SJCRH30 (cell line): ENCODE data around the gene FAM200C. TPM values are rescaled to one million over a fixed set of nuclear protein-coding genes. Genes with fewer than 3 reads are reported as not detected.

ENCODE experiments used
- DNase-seq, 2 experiments: peaks; one replicate each; pipeline ENCODE4 v3.0.0-alpha.2; 2015 to 2020
- H3K27ac ChIP-seq: fragments of 250-450 bp; sonication (Bioruptor Pico); 2 replicates; pipeline ENCODE4 v1.5.1; 2020; ENCODE audit warnings: mild to moderate bottlenecking, moderate library complexity
- H3K27me3 ChIP-seq: fragments of 250-450 bp; sonication (Bioruptor Pico); 2 replicates; pipeline ENCODE4 v1.5.1; 2020; ENCODE audit warnings: mild to moderate bottlenecking, moderate library complexity
- H3K36me3 ChIP-seq: fragments of 250-450 bp; sonication (Bioruptor Pico); 2 replicates; pipeline ENCODE4 v1.5.1; 2020; ENCODE audit warnings: mild to moderate bottlenecking, moderate library complexity
- H3K4me1 ChIP-seq: fragments of 250-450 bp; sonication (Bioruptor Pico); 2 replicates; pipeline ENCODE4 v1.5.1; 2020; ENCODE audit warnings: mild to moderate bottlenecking, moderate library complexity
- H3K4me3 ChIP-seq: fragments of 250-450 bp; sonication (Bioruptor Pico); 2 replicates; pipeline ENCODE4 v1.5.1; 2020; ENCODE audit warnings: mild to moderate bottlenecking, moderate library complexity
- H3K9me3 ChIP-seq: fragments of 250-450 bp; sonication (Bioruptor Pico); replicated peaks from 2 replicates; pipeline ENCODE4 v1.5.1; 2020; ENCODE audit warnings: mild to moderate bottlenecking, moderate library complexity
- total RNA-seq: library from RNA; depleted of rRNA; stranded (reverse); fragments of >200 nt; shearing (Covaris generic); gene quantifications from 2 replicates; pipeline ENCODE4 v1.2.3, GENCODE V29; 2014

Gene FAM200C
- total RNA-seq, 1 experiment from 2014 or later = 10.3 TPM

DNA sequence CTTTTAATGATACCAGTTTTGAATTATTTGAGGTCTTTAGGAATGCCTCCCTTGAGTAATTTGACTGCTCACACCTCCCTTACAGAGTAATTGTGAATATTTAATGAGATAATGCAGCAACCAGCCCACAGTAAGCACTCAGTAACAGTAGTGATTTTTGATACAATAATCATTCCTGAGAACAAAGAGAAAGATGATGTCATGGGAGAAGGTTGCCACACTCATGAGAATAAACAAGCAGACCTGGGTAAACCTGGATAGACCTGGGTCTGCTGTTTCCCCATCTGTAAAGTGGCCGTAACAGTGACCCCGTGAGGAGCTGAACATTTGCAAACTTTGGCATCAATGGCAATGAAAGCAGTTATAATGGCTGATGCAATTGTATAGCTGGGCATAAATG is 33.6 kb downstream of the FAM200C start:
- Histone ChIP-seq H3K4me3 (no peak overlapping the region), H3K9me3 (no peaks in the 10 kb centered on the region), H3K27ac (no peak overlapping the region), H3K4me1 (peaks cover 36% of the 10 kb centered on the region), H3K36me3 (peaks cover 12% of the 10 kb centered on the region; the same call in 1 of the 2 replicates), H3K27me3 (no peaks in the 10 kb centered on the region)
- DNase-seq = no peak

DNA sequence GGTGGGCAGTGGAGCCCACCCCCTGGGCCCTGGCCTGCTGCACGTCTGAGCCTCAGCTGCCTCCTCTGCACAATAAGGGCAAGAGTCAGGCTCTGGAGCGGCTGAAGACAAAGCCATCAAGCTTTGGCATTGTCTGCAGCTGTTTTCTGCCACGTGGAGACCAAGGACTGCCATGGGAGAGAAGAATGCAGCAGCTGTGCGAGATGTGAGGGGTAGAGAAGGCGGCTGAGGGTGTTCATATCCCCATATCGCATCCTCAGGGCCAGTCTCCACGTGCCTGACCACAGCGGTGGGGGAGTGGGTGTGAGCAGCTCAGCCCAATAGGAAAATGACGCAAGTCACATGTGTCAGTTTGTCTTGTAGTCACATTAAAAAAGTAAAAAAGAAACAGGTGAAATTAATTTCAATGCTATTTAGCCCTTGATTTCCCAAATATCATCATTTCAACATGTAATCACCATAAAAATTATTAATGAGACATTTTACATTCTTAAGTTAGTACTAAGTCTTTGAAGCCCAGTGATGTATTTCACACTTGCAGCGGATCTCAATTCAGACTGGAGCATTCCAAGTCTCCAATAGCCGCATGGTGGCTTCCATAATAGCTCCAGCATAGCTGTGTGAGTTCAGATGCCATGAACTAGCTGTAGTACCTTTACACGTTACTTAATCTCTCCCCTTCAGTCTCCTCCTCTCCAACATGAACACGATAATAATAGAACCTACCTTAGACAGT is 36.0 kb downstream of the FAM200C start:
- Histone ChIP-seq H3K4me3 (no peak overlapping the region), H3K4me1 (peaks cover 24% of the 10 kb centered on the region), H3K9me3 (no peaks in the 10 kb centered on the region), H3K27ac (peak overlapping the region; percentile 94), H3K36me3 (peaks cover 12% of the 10 kb centered on the region; the same call in 1 of the 2 replicates), H3K27me3 (no peaks in the 10 kb centered on the region)
- peak; percentile 96 to 98 for DNase-seq

DNA sequence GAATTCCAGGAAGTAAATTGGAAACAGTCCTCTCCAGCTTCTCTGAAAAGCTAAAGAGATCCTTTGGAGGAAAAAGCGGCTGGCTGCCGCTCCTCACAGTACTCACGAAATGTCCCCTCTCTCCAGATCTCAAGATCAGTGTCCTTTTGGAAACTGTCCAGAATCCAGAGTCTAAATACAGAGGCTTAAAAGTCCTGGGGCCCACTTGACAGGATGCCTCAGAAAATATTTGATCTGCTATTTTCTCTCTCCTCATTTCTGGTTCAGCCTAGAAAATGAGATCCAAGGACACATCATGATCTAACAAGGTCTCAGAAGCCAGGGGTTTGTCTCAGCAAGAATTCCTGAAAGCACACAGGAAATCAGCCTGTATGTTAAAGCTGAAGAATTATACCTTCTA is 36.6 kb downstream of the FAM200C start:
- DNase-seq = peak in 1 of 2 experiments; percentile 71
- no peak overlapping the region for H3K4me3 ChIP-seq
- peaks cover 28% of the 10 kb centered on the region for H3K4me1 ChIP-seq
- H3K36me3 ChIP-seq = peaks cover 12% of the 10 kb centered on the region; the same call in 1 of the 2 replicates
- no peaks in the 10 kb centered on the region for H3K9me3 ChIP-seq
- peak overlapping the region; percentile 94 for H3K27ac ChIP-seq
- no peaks in the 10 kb centered on the region for H3K27me3 ChIP-seq

DNA sequence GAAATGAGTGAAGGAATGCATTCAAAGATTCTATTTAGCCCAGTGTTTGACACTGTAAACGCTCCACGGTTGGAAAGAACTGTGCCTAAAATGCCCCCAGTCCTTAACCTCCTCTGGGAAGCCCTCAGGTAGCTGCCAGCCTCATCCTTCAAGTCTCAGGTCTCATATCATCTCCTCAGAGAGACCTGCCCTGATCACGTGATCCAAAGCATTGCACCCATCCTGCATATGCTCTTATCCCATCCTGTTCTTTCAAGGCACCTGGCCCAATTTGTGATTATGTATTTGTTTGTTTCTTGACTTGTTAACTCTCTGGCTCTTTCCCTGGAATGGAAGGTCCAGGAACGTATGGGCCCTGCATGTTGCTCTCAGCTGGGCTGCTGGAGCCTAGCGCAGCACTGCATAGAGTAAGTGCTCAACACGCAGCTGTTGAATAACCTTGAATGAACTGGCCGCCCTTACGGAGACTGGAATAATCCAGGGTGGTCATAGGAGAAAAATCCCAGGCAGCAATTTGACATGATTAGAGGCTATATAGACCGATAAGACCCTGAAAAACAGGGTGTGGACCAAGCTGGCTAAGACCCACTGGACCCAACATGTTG is 38.1 kb downstream of the FAM200C start:
- H3K4me1 ChIP-seq = peaks cover 40% of the 10 kb centered on the region

DNA sequence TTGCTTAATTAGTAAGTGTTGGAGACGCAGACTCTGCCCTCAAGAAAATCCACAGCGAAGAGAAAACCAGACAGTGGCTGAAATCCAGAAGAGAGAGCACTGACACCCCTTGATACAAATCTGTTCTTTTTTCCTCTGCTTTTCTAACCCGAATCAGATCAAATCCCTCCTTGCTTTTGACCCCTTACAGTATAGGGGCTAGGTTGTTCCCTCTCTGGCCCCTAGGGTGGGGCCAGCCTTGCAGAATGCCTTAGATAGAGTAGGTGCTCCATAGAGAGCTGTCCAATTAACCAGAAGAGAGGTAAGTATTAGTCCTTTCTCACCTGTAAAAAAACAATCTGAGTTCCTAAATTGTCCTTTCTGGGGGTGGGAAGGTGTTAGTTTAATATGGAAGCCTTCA is 39.5 kb downstream of the FAM200C start:
- Histone ChIP-seq H3K4me3 (no peak overlapping the region), H3K27ac (no peak overlapping the region), H3K36me3 (peaks cover 17% of the 10 kb centered on the region), H3K9me3 (no peaks in the 10 kb centered on the region), H3K4me1 (peaks cover 45% of the 10 kb centered on the region), H3K27me3 (no peaks in the 10 kb centered on the region)
- no peak for DNase-seq

More for the DNA sequence above, 38.1 kb downstream of the FAM200C start:
- H3K36me3 ChIP-seq = peaks cover 12% of the 10 kb centered on the region; the same call in 1 of the 2 replicates
- DNase-seq = no peak
- no peaks in the 10 kb centered on the region for H3K9me3 ChIP-seq
- no peak overlapping the region for H3K4me3 ChIP-seq
- no peaks in the 10 kb centered on the region for H3K27me3 ChIP-seq
- H3K27ac ChIP-seq = no peak overlapping the region

- H3K4me3 ChIP-seq = no peak overlapping the region
Observed at GRCh38 chr5:160359816-160360215, 40.0 kb downstream of the FAM200C start.

DNA sequence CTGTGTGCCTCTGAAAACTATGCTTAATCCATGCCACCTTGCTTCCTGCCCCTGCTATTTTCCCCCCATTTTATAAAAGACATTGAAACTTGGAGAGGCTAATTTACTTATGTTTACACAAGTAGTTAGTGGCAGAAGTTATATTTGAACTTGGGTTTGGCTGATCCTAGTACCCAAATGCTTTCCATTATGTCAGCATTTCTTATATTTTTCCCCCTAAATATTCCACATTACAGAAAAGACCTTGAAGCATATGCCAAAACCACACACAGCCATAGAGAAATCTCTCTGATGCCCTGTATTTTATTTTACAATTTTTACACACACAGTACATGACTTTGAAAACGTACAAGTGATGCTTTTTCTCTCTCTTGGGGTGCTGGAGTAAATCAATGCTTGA is 40.6 kb downstream of the FAM200C start:
- DNase-seq = no peak
- H3K4me3 ChIP-seq = no peak overlapping the region
- H3K9me3 ChIP-seq = no peaks in the 10 kb centered on the region
- no peak overlapping the region for H3K27ac ChIP-seq
- no peaks in the 10 kb centered on the region for H3K27me3 ChIP-seq
- peaks cover 25% of the 10 kb centered on the region for H3K36me3 ChIP-seq
- peaks cover 43% of the 10 kb centered on the region for H3K4me1 ChIP-seq

More at GRCh38 chr5:160359816-160360215, 40.0 kb downstream of the FAM200C start:
- H3K4me1 ChIP-seq = peaks cover 45% of the 10 kb centered on the region
- DNase-seq = no peak
- no peak overlapping the region for H3K27ac ChIP-seq
- H3K27me3 ChIP-seq = no peaks in the 10 kb centered on the region
- peaks cover 22% of the 10 kb centered on the region for H3K36me3 ChIP-seq
- H3K9me3 ChIP-seq = no peaks in the 10 kb centered on the region

GRCh38 chr5:160357861-160358411 is 41.9 kb downstream of the FAM200C start:
- Histone ChIP-seq H3K27ac (peak overlapping the region; percentile 15; the same call in 1 of the 2 replicates), H3K9me3 (no peaks in the 10 kb centered on the region), H3K36me3 (peaks cover 29% of the 10 kb centered on the region), H3K27me3 (no peaks in the 10 kb centered on the region), H3K4me1 (peaks cover 31% of the 10 kb centered on the region), H3K4me3 (no peak overlapping the region)
- peak in 1 of 2 experiments; percentile 23 for DNase-seq

- peaks cover 25% of the 10 kb centered on the region for H3K4me1 ChIP-seq
- peaks cover 30% of the 10 kb centered on the region for H3K36me3 ChIP-seq
- no peaks in the 10 kb centered on the region for H3K9me3 ChIP-seq
- no peak overlapping the region for H3K4me3 ChIP-seq
- H3K27me3 ChIP-seq = no peaks in the 10 kb centered on the region
- no peak overlapping the region for H3K27ac ChIP-seq
- DNase-seq = no peak
Observed at GRCh38 chr5:160357394-160357793, 42.5 kb downstream of the FAM200C start.

DNA sequence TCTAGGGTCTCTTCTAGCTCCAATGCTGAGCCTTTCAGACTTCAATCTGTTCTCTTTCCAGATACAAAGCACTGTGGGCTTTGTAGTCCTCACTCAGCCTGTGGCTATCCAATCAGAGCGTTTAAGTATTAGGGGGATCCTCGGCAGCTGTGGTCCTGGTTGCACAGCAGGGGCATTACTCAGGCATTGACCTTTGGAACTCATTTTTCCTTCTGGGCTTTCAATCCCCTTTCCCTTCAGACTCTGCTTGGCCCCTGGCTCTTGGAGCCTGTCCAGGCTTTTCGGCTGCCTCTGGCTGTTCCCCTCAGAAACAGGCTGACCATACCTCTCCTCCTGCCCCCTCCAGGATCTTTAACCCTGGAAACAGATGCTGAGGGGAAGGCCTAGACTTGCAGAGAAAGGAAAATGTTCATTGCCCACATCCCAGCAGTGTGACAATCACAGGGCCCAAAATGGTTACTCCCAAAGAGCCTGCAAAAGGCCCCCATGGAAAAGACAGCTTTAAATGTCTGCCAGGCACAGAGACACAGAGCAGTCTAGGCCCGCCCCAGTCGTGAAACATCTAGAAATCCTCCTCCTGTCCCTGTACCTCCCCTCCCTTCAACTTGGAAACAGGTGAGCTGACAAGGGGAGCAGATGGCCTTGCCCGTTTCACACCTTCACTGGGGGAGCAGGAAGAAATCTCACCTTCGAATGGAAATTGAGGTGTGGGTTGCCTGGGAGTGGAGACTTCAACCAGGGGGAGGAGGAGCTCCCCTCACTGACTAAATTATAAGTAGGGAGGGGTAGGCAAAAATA is 43.1 kb downstream of the FAM200C start:
- Histone ChIP-seq H3K27ac (no peak overlapping the region), H3K27me3 (no peaks in the 10 kb centered on the region), H3K4me3 (no peak overlapping the region), H3K9me3 (no peaks in the 10 kb centered on the region), H3K36me3 (peaks cover 28% of the 10 kb centered on the region), H3K4me1 (peaks cover 22% of the 10 kb centered on the region)
- peak; percentile 57 to 73 for DNase-seq

DNA sequence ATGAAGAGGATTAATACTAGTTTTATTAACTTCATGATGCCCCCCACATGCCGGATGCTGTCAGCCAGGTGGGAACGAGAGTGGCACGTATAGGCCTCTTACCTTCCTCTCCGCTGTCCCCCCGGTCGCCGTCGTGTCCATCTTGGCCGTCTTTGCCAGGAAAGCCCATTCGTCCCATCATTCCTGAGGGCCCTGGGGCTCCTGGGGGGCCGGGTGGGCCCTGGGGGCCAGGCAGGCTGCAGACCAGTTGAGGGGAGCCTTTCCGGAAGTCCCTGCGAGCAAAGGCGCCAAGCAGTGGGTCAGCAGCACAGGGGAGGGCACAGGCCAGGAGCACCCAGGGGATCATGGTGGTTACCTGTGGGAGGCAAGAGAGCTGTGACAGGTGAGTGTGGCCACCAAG is 45.2 kb downstream of the FAM200C start:
- Histone ChIP-seq H3K4me3 (no peak overlapping the region), H3K4me1 (peaks cover 21% of the 10 kb centered on the region), H3K36me3 (peaks cover 36% of the 10 kb centered on the region), H3K9me3 (no peaks in the 10 kb centered on the region), H3K27ac (no peak overlapping the region), H3K27me3 (no peaks in the 10 kb centered on the region)
- no peak for DNase-seq

DNA sequence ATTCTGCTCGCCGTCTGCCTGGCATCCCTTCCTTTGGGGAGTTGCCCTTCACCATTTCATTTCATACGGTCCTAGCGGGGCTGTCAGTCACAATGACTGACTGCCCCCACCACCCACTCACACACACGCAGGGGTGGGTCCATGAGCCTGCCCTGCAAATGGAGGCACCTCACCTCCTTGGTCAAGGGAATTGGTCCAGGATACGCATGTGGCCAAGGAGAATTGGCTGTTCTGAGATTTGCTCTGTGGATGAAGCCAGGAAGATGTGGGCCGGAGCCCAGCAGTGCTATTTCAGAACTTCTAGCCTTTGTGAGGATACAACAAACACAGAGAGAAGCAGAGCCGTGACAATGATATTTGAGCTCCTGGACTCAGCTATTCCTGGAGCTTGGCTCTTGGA is 46.5 kb downstream of the FAM200C start:
- no peak overlapping the region for H3K4me3 ChIP-seq
- no peaks in the 10 kb centered on the region for H3K27me3 ChIP-seq
- DNase-seq = no peak
- no peak overlapping the region for H3K27ac ChIP-seq
- H3K9me3 ChIP-seq = no peaks in the 10 kb centered on the region
- H3K36me3 ChIP-seq = peaks cover 47% of the 10 kb centered on the region
- H3K4me1 ChIP-seq = peaks cover 19% of the 10 kb centered on the region

- H3K27ac ChIP-seq = no peak overlapping the region
- no peak for DNase-seq
- H3K4me1 ChIP-seq = peaks cover 11% of the 10 kb centered on the region
- no peaks in the 10 kb centered on the region for H3K9me3 ChIP-seq
- no peaks in the 10 kb centered on the region for H3K27me3 ChIP-seq
- H3K36me3 ChIP-seq = peaks cover 54% of the 10 kb centered on the region
- H3K4me3 ChIP-seq = no peak overlapping the region
Observed at GRCh38 chr5:160352308-160352707, 47.5 kb downstream of the FAM200C start.

GRCh38 chr5:160349935-160350303 is 49.9 kb downstream of the FAM200C start:
- H3K27ac ChIP-seq = no peak overlapping the region
- DNase-seq = no peak
- no peaks in the 10 kb centered on the region for H3K27me3 ChIP-seq
- H3K4me3 ChIP-seq = no peak overlapping the region
- peaks cover 45% of the 10 kb centered on the region for H3K36me3 ChIP-seq
- no peaks in the 10 kb centered on the region for H3K4me1 ChIP-seq
- H3K9me3 ChIP-seq = no peaks in the 10 kb centered on the region
